Measurements from ENCODE around the gene SESN1. TPM values are rescaled to one million over a fixed set of nuclear protein-coding genes. Genes with fewer than 3 reads are reported as not detected.

Gene SESN1
- polyA plus RNA-seq, 4 donors = 25.0 to 31.1 (median 27.5) TPM

DNA sequence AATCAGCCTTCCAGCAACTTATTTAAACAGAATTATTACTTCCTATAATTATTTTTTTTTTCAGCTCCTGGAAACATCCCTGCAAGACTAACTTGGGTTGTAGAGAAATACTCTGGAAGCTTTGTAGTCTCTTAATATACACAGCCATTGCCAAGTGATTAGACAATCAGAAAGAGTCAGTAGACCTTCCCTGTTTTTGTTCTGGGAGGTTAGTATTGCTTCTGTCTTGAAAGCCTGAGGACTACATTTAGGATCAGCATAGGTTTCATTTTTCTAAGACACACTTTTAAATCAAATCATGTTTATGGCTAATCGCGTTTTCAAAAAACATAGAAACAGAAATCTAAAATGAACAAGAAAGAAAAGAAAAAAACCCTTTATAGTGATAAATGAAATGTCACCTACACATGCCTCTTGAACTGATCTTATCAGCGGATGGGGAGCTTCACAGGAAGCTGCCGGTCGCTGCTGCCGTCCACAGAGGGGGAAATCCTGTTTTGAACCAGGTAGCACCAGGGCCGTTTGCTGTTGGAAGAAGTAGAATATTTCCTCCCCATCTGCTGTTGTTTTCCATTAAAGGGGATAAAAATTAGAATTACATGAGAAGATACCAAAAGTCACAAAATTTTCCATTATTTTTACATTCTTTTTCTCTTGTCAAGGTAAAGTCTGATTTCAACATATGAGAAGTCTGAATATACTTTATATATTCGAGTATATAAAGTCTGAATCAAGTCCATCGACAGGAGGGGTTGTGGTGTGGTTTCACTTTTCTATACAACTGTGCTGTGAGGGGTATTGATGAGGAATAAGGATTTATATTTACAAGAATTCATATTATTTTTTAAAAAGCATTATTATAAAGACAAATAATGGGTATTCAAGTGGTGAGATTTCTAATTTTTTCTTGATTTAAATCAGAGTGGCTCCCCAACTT lies 151.8 kb downstream of the SESN1 start:
- no peak for DNase-seq (ENCODE audit: low read depth in 4 of 4, low spot score in 3 of 4)

DNA sequence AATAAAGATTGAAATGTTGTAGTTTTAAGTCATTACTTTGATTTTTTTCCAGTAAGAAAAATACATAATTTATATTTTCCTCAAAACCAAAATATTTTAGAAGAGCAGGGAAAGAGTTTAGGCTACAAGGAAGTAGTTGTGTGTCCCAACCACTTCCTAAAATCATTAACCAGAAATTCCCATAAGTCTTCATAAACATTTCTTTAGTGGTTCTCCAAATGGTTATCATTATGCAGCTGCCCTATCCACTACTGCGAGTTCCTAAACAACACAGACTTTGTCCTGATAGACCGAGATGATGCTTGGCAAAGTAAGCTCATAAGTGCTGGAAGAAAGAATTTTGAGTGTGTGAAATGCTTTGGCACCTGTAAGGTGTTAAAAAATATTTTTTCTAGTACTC lies 152.8 kb downstream of the SESN1 start:
- no peak for DNase-seq (ENCODE audit: low read depth in 4 of 4, low spot score in 3 of 4)

DNA sequence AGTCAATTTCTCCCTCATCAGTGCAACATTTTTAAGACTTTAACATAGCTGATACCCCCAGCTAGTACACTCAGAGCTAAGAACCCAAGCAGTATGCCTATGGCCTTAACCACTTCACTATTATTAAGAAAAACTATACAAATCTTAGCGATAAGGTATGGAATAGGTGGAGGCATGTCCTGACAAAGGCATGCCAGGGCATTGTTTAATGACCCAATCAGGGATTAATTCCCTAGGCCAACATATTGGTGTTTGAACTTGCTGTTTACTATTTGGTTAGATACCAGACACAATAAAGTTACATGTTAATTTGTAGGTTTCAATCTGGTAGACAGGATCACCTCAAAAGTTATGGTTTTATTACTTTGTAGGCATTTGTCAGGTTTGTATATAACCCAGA lies 153.4 kb downstream of the SESN1 start:
- no peak for DNase-seq (ENCODE audit: low read depth in 4 of 4, low spot score in 3 of 4)

GRCh38 chr6:108940741-108941140 lies 153.9 kb downstream of the SESN1 start:
- no peak for DNase-seq (ENCODE audit: low read depth in 4 of 4, low spot score in 3 of 4)

- DNase-seq (ENCODE audit: low read depth in 4 of 4, low spot score in 3 of 4) = no peak
Observed at GRCh38 chr6:108937170-108937569, 157.5 kb downstream of the SESN1 start.

Other genes starting within 250 kb of the SESN1 start
- gene ARMC2, start 246.4 kb downstream of the SESN1 start, polyA plus RNA-seq (ENCODE audit: insufficient read length in 4 of 4) = 10 to 100 TPM; 11.4 to 15.0 (median 13.0) TPM
- gene CEP57L1, start 661 bp upstream of the SESN1 start, polyA plus RNA-seq (ENCODE audit: insufficient read length in 4 of 4) = 10 to 100 TPM; 22.1 to 32.1 (median 24.0) TPM

All from left renal pelvis (tissue), 4 donors.